CD4-positive, alpha-beta T cell treated with Interleukin-15 for 4 hours (primary cell): ENCODE results near the gene TUBA8.
"Not testable (repeated sequence)": the region's sequence is repeated elsewhere in the genome, so short reads cannot be mapped to it uniquely, and the experiment has no call there.

Experiments used
- DNase-seq: peaks from one replicate; pipeline ENCODE4 v3.0.0-alpha.2; 2020; ENCODE audit warnings: low spot score

Gene TUBA8

DNA sequence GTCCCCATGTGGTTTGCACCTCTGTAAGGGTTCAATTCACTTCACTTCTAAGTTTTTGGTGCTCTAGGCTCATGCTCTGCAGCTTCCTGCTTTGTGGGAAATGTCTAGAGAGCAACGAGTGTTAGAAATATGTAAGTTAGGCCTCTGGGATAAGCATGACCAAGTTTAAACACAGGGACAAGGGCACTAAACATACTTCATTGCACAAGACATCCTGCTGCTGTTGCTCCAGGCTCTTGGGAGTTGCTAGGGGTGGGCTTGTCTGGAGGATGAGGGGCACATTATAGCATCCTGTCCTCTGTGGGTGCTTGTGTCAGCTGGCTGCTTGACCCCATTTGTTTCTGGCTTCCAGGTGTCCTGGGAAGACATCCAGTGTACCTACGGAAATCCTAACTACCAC is 62.8 kb downstream of the TUBA8 start:
- not testable (repeated sequence) for DNase-seq
